GM18505 (cell line): ENCODE data around the gene MACROD2.

Source experiments
- ATAC-seq: cut with Tn5 transposase; IDR thresholded peaks from one replicate; pipeline ENCODE4 v1.9.1; 2021; ENCODE audit not compliant: unreplicated experiment
- POLR2A ChIP-seq: IDR thresholded peaks from 4 replicates; pipeline ENCODE4 v1.6.1; 2011; ENCODE audit warnings: borderline replicate concordance; ENCODE audit not compliant: insufficient read depth, insufficient read length; ENCODE audit errors: extremely low read depth

Gene MACROD2

DNA sequence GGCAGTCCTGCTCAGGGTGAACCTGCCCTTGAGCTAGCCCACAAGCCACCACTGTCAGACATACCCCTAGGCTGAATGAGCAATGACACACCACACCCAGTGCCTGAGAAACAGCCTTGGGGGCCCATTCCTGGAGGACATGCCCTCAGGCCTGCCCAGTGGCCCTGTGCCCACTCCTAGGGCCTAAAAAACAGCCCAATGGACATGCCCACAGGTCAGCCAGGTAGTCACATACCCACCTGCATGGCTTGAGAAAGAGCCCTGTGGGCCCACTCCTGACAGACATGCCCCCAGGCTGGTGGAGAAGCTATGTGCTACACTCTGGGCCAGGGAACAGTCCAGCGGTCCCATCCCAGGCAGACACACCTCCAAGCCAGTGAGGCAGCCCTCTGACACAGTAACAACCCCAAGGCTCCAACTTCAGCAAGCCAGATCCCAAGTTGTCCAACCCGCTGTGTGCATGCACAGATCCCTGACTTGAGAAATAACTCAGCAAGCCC, 2086.8 kb downstream of the MACROD2 start:
- no peak for TF ChIP-seq POLR2A

DNA sequence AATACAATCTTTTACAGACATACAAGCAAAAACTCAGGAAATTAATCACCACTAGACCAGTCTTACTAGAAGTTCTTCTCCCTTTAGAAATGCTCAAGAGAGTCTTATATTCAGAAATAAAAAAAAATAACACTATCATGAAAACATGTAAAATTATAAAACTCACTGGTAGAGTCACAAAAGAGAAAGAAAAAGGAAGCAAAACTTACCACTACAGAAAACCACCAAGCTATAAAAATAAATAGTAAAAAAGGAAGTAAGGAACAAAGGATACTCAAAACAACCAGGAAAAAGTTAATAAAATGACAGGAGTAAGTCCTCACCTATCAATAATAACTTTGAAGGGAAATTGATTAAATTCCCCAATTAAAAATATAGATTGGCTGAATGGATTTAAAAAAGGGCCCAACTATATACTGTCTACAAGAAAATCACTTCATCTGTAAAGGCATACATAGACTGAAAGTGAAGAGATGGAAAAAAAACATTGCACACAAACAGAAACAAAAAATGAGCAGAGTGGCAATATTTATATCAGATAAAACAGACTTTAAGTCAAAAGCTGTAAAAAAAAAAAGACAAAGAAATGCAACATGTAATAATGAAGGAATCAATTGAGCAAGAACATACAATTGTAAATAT, 2088.4 kb downstream of the MACROD2 start:
- TF ChIP-seq POLR2A = no peak
- ATAC-seq = no peak

More for the DNA sequence above, 2086.8 kb downstream of the MACROD2 start:
- no peak for ATAC-seq

DNA sequence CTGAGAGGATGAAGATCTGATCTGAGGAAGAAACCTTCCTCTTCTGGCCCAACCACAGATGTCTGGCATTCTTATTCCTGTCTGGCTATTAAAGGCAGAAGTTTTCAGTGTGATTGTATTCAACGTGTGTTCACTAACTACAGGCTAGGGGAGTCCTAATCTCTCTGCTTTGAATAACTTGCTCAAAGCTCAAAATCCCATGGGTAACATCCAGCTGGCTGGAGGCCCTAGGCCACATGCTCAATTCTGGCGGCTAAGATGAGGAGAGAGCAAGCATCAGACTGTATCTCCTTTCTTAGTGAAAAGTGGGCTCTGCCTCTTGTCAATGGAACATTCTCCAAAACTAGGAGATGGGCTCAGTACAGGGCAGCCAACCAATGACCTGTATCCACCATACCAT, 2099.9 kb downstream of the MACROD2 start:
- no peak for ATAC-seq
- TF ChIP-seq POLR2A = no peak

DNA sequence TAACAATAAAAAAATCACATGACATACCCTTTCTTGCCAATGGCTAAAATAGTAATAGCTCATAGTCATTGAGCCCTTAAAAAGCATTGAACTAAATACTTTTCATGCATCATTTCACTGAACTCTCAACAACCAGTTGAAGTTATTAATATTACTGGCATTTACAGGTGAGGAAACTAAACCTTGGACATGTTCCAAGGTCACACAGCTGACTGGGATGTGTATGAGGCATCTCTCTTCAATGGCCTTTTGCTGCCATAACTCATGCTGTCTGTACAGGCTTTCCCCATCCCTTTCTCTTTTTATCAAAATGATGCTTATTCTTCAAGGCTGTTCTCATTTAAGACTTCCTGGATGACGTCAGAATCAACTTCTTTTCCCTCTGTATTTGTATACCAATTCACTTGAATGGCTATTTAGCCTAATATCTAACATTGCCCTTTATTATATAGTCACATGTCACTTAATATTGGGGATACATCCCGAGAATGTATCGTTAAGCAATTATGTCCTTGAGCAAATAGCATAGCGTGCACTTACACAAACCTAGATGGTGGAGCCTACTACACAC, 2101.5 kb downstream of the MACROD2 start:
- ATAC-seq = no peak
- no peak for TF ChIP-seq POLR2A

DNA sequence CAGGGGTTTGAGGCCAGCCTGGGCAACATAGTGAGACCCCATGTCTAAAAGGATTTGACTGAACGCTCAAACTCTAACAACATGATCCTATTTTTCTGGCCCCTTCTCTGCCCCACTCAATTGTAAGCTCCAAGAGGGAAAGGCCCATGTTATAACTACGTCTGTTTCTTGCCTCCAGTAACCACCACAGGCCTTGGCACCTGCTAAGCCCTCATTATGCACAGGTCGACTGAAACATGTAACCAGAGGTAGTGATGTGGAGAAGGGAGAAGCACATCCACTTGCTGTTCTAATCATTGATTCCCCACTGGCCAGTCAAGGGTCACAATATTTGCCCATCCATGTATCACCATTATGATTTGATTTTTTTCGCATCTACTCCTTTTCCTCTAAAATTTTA, 2102.5 kb downstream of the MACROD2 start:
- no peak for TF ChIP-seq POLR2A
- no peak for ATAC-seq

DNA sequence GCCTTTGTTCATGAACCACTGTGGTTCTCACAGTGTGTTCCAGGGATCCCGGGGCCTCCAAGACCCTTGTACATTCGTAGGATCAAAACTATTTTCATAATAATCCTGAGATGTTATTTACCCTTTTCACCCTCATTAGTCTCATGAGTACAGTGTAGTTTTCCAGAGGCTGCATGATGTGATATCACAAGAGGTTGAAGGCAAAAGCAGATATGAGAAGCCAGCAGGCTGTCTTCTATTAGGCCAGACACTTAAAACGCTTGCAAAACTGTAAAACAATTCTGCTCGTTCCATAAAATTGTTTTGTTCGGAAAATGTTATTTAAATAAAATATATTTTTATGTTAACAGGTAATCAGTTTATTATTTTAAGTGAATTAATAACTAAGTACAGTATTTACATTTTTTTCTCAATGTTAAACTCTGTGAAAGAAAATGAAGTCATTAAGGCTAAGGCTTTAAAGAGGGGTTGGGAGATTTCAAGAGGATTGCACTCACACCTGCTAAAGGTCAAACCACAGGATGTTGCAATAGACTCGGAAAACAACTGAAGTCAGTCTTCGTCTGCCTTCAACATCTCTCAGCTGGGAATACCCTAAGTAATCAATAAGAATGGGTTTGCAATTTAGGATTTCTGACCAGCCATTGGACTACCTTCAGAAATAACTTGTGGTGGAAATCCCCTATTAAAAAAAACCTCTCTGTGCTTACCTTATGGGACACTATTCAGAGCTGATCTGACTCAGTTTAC, 2103.7 kb downstream of the MACROD2 start:
- no peak for TF ChIP-seq POLR2A
- no peak for ATAC-seq

DNA sequence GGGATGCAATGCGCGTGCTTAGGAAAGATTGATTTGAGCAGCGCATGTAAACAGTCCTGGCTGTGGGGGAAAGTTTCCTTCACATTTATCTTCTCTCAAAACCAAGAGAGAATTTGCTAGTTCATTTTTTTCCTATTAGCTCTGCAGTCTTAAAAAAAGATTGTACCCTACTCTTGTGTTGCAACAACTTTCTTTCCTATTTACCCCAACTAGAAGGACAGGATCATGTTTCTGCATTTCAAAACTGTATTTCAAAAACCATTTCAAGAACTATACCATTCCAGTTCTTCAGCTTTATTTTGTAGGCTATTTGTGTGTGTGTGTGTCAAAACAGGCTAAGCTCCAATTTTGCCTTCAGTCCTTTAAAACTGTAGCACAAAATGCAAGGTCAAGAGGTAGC, 2104.8 kb downstream of the MACROD2 start:
- ATAC-seq = no peak

DNA sequence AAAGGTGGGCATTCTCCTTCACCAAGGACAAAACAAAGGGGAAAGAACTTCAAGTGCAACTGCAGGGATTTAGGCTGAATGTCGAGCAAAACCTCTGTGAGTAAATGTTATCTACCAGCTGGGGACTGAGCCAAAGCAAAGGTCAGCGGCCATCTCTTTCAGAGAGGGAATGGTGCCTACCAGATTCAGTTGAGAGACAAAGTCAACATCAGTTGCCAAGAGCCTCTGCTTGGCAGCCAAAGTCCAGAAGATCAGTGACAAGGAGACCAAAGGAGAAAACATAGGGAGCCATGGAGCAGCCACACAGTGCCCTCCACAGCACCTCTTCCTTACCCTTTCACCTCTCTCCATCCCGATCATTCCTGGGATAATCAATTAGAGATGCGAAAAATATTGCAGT, 2105.5 kb downstream of the MACROD2 start:
- no peak for TF ChIP-seq POLR2A
- ATAC-seq = no peak

More for the DNA sequence above, 2104.8 kb downstream of the MACROD2 start:
- no peak for TF ChIP-seq POLR2A
